Pancreas (tissue), 10 donors: ENCODE data around the gene HECTD4. TPM values are rescaled to one million over a fixed set of nuclear protein-coding genes. Genes with fewer than 3 reads are reported as not detected.

ENCODE experiments used
- ATAC-seq, 4 donors: fragments of 200-7000 bp; cut with Tn5 transposase; one replicate each; pipeline versions ENCODE4 v1.8.0 to v1.9.1; 2020; ENCODE audit warnings: mild to moderate bottlenecking in 4 of 4, moderate library complexity in 4 of 4
- DNase-seq, 6 donors: peaks; one replicate each; pipeline ENCODE4 v3.0.0-alpha.2; 2020
- FAIRE-seq: peaks from 2 replicates; lab custom pipeline; 2012; peaks lifted over from hg19 to GRCh38; lab: Jason Lieb, UNC
- H3K27ac ChIP-seq, 4 donors: fragments of 200-600 bp; sonication (generic); 1 replicate in 3 of 4; 2 replicates in 1 of 4; pipeline versions ENCODE4 v1.5.0 to v1.8.0; 2020
- H3K27me3 ChIP-seq, 4 donors: fragments of 200-600 bp; one replicate each; pipeline ENCODE4 v1.8.0; 2021
- H3K36me3 ChIP-seq, 3 donors: fragments of 200-600 bp; sonication (generic) in 1 of 3; one replicate each; pipeline versions ENCODE4 v1.5.0 to v1.8.0; 2020 to 2021
- H3K4me1 ChIP-seq, 3 donors: fragments of 200-600 bp; one replicate each; pipeline ENCODE4 v1.8.0; 2021
- H3K4me3 ChIP-seq, 4 donors: fragments of 200-600 bp; sonication (generic) in 2 of 4; one replicate each; pipeline versions ENCODE4 v1.5.0 to v1.8.0; 2020 to 2021
- H3K9me3 ChIP-seq, 4 donors: fragments of 200-600 bp; one replicate each; pipeline ENCODE4 v1.8.0; 2021
- WGBS, 2 donors: extraction: QIAGEN DNeasy Blood & Tissue Kit; methylation state at CpG; one replicate each; pipeline ENCODE4 v1.1.7; 2013; 5-methylcytosine and 5-hydroxymethylcytosine counted together
- intact Hi-C, 3 donors: fragments of 100-400 bp; cut with DNase I; formaldehyde crosslinking; loops; one replicate each; pipeline versions ENCODE4 v1.11.1 to v1.14.2; 2022
- polyA plus RNA-seq, 2 donors: library from polyadenylated mRNA; stranded (reverse); fragments of 200-250 nt; gene quantifications; one replicate each; pipeline ENCODE4 v1.2.3, GENCODE V29; 2013
- total RNA-seq, 6 donors: library from RNA; stranded (reverse); fragmentation: NEBNext Ultra II Directional in 4 of 6; extraction: Animal tissue kit (Norgen Biotek cat#: 25700) in 4 of 6; gene quantifications; one replicate each; pipeline versions ENCODE4 v1.2.1 to v1.2.4, GENCODE V29; 2021 to 2023
- TF ChIP-seq, protein P1 (sequence below), 4 donors: fragments of 200-600 bp; sonication (generic) in 3 of 4; IDR thresholded peaks; one replicate each; pipeline versions ENCODE4 v1.5.0 to v1.8.0; 2021; ENCODE audit warnings: antibody characterized with exemption in 4 of 4
- donor health status: healthy with polysubstance abuse.
- donor health status: DM: no; HTN: no; CAD: no; lungs with moderate emphysema.
- donor health status: DM: no; HTN: no; CAD: no.
- donor health status: control.
- donor health status: control.
- donor health status: Bipolar disorder and iron deficiency.
- donor health status: DM: yes; HTN: yes; CAD: no.
- donor health status: DM: no; HTN: no; CAD: no.
- donor health status: DM: no; HTN: no; CAD: no.
- donor health status: DM: yes; HTN: yes; CAD: no.

HECTD4 gene
- total and polyA plus RNA-seq, 8 donors, result 17.9 to 38.4 (median 26.4) TPM

DNA sequence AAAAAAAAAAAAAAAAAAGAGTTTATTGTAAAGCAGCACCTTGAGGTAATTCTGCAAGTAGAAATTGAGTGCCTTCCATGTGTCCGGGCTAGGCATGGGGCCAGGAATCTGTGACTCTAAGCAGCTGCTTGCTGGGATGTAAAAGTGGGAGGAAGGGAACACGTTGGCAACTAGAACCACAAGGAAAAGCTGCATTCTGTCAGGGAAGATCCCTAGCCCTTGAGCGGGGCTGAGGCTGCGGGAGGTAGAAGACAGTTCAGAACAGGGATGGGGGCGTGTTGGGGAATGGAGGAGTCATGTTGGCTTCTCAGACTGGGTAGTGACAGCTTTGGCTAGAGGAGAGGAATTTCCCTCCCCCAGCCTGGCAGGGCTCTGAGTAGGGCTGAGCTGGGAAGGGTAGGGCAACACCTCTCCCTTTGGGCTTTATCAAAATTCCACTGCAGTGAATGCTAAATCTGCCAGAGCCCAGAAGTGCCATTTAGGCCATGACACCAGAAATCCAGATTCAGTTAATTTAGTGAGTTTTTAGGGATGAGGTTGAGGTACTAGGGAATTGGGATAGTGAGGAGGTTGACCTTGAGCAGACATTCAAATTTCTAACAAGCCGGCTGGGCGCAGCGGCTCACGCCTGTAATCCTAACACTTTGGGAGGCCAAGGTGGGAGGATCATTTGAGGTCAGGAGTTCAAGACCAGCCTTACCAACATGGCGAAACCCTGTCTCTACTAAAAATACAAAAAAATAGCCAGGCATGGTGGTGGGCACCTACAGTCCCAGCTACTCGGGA, 260.3 kb downstream of the HECTD4 start:
- 32 to 37% methylated on average over 11 of the region's 11 CpGs for WGBS, 2 donors
- H3K9me3 ChIP-seq, result no peaks in the 10 kb centered on the region
- TF ChIP-seq, protein P1, sequence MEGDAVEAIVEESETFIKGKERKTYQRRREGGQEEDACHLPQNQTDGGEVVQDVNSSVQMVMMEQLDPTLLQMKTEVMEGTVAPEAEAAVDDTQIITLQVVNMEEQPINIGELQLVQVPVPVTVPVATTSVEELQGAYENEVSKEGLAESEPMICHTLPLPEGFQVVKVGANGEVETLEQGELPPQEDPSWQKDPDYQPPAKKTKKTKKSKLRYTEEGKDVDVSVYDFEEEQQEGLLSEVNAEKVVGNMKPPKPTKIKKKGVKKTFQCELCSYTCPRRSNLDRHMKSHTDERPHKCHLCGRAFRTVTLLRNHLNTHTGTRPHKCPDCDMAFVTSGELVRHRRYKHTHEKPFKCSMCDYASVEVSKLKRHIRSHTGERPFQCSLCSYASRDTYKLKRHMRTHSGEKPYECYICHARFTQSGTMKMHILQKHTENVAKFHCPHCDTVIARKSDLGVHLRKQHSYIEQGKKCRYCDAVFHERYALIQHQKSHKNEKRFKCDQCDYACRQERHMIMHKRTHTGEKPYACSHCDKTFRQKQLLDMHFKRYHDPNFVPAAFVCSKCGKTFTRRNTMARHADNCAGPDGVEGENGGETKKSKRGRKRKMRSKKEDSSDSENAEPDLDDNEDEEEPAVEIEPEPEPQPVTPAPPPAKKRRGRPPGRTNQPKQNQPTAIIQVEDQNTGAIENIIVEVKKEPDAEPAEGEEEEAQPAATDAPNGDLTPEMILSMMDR (IDR thresholded peaks at IDR 0.05), result no peak
- no peak overlapping the region for H3K4me3 ChIP-seq
- peak overlapping the region in 3 of 4 donors; percentile 15 to 69 (median 63) for H3K27ac ChIP-seq
- FAIRE-seq (no peak), DNase-seq (peak; percentile 83 to 92 (median 88)), ATAC-seq (peak; percentile 46 to 55 (median 48))
- intact Hi-C loops, result no loop called here
- H3K36me3 ChIP-seq, result no peaks in the 10 kb centered on the region
- H3K27me3 ChIP-seq, result no peaks in the 10 kb centered on the region
- peaks cover 0 to 24% (median 5%) of the 10 kb centered on the region in 3 donors for H3K4me1 ChIP-seq

DNA sequence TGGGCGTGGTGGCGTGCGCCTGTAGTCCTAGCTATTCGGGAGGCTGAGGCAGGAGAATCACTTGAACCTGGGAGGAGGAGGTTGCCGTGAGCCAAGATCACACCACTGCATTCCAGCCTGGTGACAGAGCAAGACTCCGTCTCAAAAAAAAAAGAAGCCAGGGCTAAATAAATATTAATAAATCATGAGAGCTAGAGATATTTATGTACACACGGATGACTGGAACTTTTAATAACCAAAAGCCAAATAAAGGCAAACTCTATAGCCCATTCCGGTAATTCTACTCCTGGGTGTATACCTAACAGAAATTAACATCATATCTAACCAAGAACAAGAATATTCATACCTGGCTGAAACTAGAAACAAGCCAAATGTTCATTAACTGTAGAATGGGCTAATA, 264.5 kb downstream of the HECTD4 start:
- 72 to 76% methylated on average over 8 of the region's 8 CpGs for WGBS, 2 donors
- Histone ChIP-seq H3K4me1 (peaks cover 0 to 14% (median 5%) of the 10 kb centered on the region in 3 donors), H3K27ac (no peak overlapping the region), H3K36me3 (no peaks in the 10 kb centered on the region), H3K27me3 (no peaks in the 10 kb centered on the region), H3K9me3 (no peaks in the 10 kb centered on the region), H3K4me3 (no peak overlapping the region)
- no peak for ATAC-seq
- DNase-seq, result no peak
- intact Hi-C loops, result no loop called here
- FAIRE-seq, result no peak
- TF ChIP-seq, protein P1 (IDR thresholded peaks at IDR 0.05), result no peak

DNA sequence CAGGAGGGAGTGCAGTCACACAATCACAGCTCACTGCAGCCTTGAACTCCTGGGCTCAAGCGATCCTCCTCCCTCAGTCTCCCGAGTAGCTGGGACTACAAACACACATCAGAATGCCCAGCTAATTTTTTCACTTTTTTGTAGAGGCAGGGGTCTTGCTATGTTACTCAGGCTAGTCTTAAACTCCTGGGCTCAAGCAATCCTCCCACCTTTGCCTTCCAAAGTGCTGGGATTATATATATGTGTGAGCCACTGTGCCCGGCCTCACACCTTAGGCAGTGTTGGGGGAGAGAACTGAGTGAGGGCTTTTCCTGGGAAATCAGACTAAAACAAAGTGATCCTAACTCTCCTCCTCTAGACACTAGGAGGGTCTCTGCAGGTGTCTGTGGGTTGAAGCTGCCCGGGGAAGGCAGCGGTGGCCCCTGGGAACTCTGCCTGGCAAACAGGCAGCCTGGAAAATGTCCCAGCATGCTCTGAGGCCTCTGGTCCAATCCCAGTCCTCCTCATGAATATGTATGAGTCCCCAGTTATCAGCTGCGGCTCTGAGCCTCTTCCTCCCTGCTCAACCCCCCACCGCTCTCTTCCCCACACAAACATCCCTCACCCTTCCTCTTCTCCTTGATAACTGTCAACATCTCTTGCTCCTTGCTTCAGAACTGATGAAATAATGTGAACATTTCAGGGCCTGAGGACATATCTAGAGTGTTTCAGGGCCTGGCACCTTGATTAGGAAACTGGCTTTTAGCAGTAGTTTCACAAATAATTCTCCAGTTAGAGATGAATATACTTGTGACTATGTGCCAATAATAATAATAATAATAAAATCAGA, 265.8 kb downstream of the HECTD4 start:
- H3K4me3 ChIP-seq, result peak overlapping the region in 1 of 4 donors; percentile 6
- no peaks in the 10 kb centered on the region for H3K36me3 ChIP-seq
- DNase-seq (peak; percentile 64 to 78 (median 75)), FAIRE-seq (no peak), ATAC-seq (peak; percentile 97 to 98 (median 97))
- WGBS, 2 donors, result 32 to 36% methylated on average over 7 of the region's 7 CpGs
- TF ChIP-seq, protein P1 (IDR thresholded peaks at IDR 0.05), result no peak
- H3K9me3 ChIP-seq, result no peaks in the 10 kb centered on the region
- intact Hi-C loops, result no loop called here
- H3K27ac ChIP-seq, result peak overlapping the region in 2 of 4 donors; percentile 45 to 50
- H3K4me1 ChIP-seq, result peaks cover 0 to 6% (median 0%) of the 10 kb centered on the region in 3 donors
- H3K27me3 ChIP-seq, result no peaks in the 10 kb centered on the region

DNA sequence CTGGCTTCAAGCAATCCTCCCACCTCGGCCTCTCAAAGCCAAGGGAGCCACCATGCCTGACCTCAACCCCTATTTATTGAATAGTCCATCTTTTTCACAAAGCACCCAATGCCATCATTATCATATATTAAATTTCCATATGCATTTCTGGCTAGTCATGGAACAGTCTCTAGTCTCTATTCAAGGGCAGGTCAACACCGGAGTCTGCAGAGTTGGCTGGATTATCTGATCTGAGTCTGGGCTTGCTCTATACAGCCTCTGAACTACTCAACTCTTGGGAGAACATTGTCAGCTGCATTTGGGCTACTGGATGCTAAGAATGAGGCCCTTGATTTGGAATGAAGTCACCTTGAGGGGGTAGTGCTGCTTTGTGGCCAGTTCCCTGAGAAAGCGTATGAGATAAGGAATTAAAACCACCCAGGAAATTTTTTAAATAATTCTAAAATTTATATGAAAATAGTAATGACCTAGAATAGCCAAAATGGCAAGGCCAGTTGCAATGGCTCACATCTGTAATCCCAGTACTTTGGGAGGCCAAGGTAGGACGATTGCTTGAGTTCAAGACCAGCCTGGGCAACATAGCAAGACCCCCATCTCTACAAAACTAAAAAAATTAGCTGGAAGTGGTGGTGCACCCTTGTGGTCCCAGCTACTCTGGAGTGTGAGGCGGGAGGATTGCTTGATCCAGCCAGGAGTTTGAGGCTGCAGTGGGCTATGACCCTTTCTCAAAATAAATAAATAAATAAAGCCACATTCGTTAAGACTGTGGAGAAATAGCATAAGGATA, 266.8 kb downstream of the HECTD4 start:
- Histone ChIP-seq H3K9me3 (no peaks in the 10 kb centered on the region), H3K4me1 (peaks cover 0 to 6% (median 0%) of the 10 kb centered on the region in 3 donors), H3K27ac (no peak overlapping the region), H3K27me3 (no peaks in the 10 kb centered on the region), H3K36me3 (no peaks in the 10 kb centered on the region), H3K4me3 (no peak overlapping the region)
- intact Hi-C loops, result no loop called here
- FAIRE-seq, result no peak
- DNase-seq, result no peak
- TF ChIP-seq, protein P1 (IDR thresholded peaks at IDR 0.05), result no peak
- ATAC-seq, result no peak
- 88 to 92% methylated on average over 6 of the region's 6 CpGs for whole genome bisulfite sequencing, 2 donors
